ENCODE measurements around the gene AVPR1A.
A peak's percentile ranks its signal among the peaks of the same experiment; 100 is the strongest.

AVPR1A gene

DNA sequence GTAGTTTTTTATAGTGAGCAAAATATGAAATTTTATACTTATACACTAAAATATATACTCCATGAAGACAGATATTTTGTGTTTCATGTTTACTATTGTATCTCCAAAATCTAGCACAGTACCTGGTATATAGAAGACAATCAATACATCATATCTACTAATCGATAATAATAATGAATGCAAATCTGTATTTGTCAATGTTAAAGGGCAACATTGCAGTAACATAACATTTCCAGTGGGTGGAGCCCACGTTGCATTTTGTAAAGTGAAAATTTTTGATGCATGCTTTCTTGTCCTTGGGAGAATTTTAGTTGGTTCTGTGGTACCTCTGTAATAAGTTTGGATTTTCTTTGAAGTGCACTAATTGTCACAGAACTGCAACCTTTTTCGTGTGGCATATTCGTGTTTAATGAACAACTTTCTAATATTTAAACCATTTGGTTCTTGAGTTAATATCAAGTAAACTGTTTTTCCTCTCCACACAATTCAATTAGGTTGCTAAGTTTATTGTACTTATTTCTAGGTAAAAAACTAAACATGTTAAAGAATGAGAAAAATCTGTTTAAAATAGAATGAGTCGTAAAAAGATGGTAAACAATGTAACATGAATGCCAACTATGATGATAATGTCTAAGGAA, 47.4 kb downstream of the AVPR1A start:
- no peak overlapping the region for H3K27ac ChIP-seq (replicated peaks)
- TF ChIP-seq CTCF (IDR thresholded peaks at IDR 0.05; ENCODE audit: insufficient read depth, low read length) = peak; percentile 48
- TF ChIP-seq, protein P1, sequence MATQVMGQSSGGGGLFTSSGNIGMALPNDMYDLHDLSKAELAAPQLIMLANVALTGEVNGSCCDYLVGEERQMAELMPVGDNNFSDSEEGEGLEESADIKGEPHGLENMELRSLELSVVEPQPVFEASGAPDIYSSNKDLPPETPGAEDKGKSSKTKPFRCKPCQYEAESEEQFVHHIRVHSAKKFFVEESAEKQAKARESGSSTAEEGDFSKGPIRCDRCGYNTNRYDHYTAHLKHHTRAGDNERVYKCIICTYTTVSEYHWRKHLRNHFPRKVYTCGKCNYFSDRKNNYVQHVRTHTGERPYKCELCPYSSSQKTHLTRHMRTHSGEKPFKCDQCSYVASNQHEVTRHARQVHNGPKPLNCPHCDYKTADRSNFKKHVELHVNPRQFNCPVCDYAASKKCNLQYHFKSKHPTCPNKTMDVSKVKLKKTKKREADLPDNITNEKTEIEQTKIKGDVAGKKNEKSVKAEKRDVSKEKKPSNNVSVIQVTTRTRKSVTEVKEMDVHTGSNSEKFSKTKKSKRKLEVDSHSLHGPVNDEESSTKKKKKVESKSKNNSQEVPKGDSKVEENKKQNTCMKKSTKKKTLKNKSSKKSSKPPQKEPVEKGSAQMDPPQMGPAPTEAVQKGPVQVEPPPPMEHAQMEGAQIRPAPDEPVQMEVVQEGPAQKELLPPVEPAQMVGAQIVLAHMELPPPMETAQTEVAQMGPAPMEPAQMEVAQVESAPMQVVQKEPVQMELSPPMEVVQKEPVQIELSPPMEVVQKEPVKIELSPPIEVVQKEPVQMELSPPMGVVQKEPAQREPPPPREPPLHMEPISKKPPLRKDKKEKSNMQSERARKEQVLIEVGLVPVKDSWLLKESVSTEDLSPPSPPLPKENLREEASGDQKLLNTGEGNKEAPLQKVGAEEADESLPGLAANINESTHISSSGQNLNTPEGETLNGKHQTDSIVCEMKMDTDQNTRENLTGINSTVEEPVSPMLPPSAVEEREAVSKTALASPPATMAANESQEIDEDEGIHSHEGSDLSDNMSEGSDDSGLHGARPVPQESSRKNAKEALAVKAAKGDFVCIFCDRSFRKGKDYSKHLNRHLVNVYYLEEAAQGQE (IDR thresholded peaks at IDR 0.05; ENCODE audit: insufficient replicate concordance, low read depth) = no peak
- TF ChIP-seq SPI1 (IDR thresholded peaks at IDR 0.05; ENCODE audit: borderline replicate concordance, low read depth) = no peak

DNA sequence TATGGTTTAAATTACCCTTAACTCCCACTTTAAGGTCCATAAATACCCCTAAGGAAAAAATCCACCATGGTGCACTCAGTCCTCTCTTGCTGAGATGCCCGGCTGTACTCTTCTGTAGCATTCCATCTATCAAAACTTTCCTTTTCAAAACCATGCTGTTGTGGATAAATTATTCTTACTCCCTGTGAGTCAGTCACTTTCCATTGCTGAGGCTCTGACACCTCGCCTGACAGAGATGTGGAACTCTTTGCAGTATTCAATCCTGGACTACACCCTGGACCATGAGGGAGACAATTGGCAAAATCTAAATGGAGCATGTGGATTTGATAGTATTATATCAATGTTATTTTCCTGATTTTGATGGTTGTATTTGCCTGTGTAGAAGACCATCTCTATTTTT, 49.1 kb downstream of the AVPR1A start:
- Histone ChIP-seq H3K4me3 (replicated peaks; ENCODE audit: insufficient read depth, low read length) (no peak overlapping the region), H3K27ac (replicated peaks) (no peak overlapping the region), H3K27me3 (ENCODE audit: insufficient read depth, poor library complexity, severe bottlenecking) (peaks cover 5% of the 10 kb centered on the region)
- TF ChIP-seq CTCF (IDR thresholded peaks at IDR 0.05; ENCODE audit: insufficient read depth, low read length) = no peak
- TF ChIP-seq POLR2AphosphoS5 (IDR thresholded peaks at IDR 0.05; ENCODE audit: low read depth) = no peak
- TF ChIP-seq GABPA (IDR thresholded peaks at IDR 0.05; ENCODE audit: low read depth) = no peak
- no peak for TF ChIP-seq SPI1 (IDR thresholded peaks at IDR 0.05; ENCODE audit: borderline replicate concordance, low read depth)
- TF ChIP-seq, protein P1 (IDR thresholded peaks at IDR 0.05; ENCODE audit: insufficient replicate concordance, low read depth) = no peak
- no peak for DNase-seq (ENCODE audit: low read depth in 1 of 2, low spot score in 1 of 2)

More for the DNA sequence above, 47.4 kb downstream of the AVPR1A start:
- Histone ChIP-seq H3K27me3 (ENCODE audit: insufficient read depth, poor library complexity, severe bottlenecking) (peaks cover 9% of the 10 kb centered on the region), H3K4me3 (replicated peaks; ENCODE audit: insufficient read depth, low read length) (no peak overlapping the region)
- DNase-seq (ENCODE audit: low read depth in 1 of 2, low spot score in 1 of 2) = peak in 1 of 2 experiments; percentile 6

- H3K27ac ChIP-seq (replicated peaks) = no peak overlapping the region
- TF ChIP-seq SPI1 (IDR thresholded peaks at IDR 0.05; ENCODE audit: borderline replicate concordance, low read depth) (no peak), GABPA (IDR thresholded peaks at IDR 0.05; ENCODE audit: low read depth) (no peak), POLR2AphosphoS5 (IDR thresholded peaks at IDR 0.05; ENCODE audit: low read depth) (no peak), CTCF (IDR thresholded peaks at IDR 0.05; ENCODE audit: insufficient read depth, low read length) (no peak)
- TF ChIP-seq, protein P1 (IDR thresholded peaks at IDR 0.05; ENCODE audit: insufficient replicate concordance, low read depth) = no peak
- no peak for DNase-seq (ENCODE audit: low read depth in 1 of 2, low spot score in 1 of 2)
- H3K4me3 ChIP-seq (replicated peaks; ENCODE audit: insufficient read depth, low read length) = no peak overlapping the region
- H3K27me3 ChIP-seq (ENCODE audit: insufficient read depth, poor library complexity, severe bottlenecking) = peaks cover 5% of the 10 kb centered on the region
These were observed 52.1 kb downstream of the AVPR1A start for GRCh38 chr12:63098851-63099250.
